Ishikawa (cell line): ENCODE data around the gene USP9Y.

Source experiments
- CEBPB ChIP-seq: IDR thresholded peaks from 2 replicates; pipeline ENCODE4 v1.6.1; 2012
- CREB1 ChIP-seq: IDR thresholded peaks from 2 replicates; pipeline ENCODE4 v1.6.1; 2012; ENCODE audit warnings: low read depth
- EGR1 ChIP-seq: IDR thresholded peaks from 2 replicates; pipeline ENCODE4 v1.6.1; 2012
- EP300 ChIP-seq: IDR thresholded peaks from 2 replicates; pipeline ENCODE4 v1.6.1; 2012; ENCODE audit warnings: borderline replicate concordance
- FOXM1 ChIP-seq: IDR thresholded peaks from 2 replicates; pipeline ENCODE4 v1.6.1; 2012; ENCODE audit warnings: low read depth, borderline replicate concordance
- NFIC ChIP-seq: IDR thresholded peaks from 2 replicates; pipeline ENCODE4 v1.6.1; 2012
- RAD21 ChIP-seq: IDR thresholded peaks from 2 replicates; pipeline ENCODE4 v1.6.1; 2012; ENCODE audit warnings: low read depth
- TAF1 ChIP-seq: IDR thresholded peaks from 2 replicates; pipeline ENCODE4 v1.6.1; 2012; ENCODE audit warnings: low read depth, mild to moderate bottlenecking
- TCF12 ChIP-seq: IDR thresholded peaks from 2 replicates; pipeline ENCODE4 v1.6.1; 2012; ENCODE audit warnings: low read depth
- TEAD4 ChIP-seq: IDR thresholded peaks from 2 replicates; pipeline ENCODE4 v1.6.1; 2012
- USF1 ChIP-seq: IDR thresholded peaks from 2 replicates; pipeline ENCODE4 v1.6.1; 2012
- YY1 ChIP-seq: IDR thresholded peaks from 2 replicates; pipeline ENCODE4 v1.6.1; 2012; ENCODE audit warnings: low read depth
- ZBTB7A ChIP-seq: IDR thresholded peaks from 2 replicates; pipeline ENCODE4 v1.6.1; 2012; ENCODE audit warnings: low read depth
- TF ChIP-seq, protein P1 (sequence below): IDR thresholded peaks from 2 replicates; pipeline ENCODE4 v1.6.1; 2012
- TF ChIP-seq, protein P2 (sequence below): IDR thresholded peaks from 2 replicates; pipeline ENCODE4 v1.6.1; 2012; ENCODE audit warnings: low read depth, mild to moderate bottlenecking

Gene USP9Y

GRCh38 chrY:12688337-12688736 lies 12.7 kb upstream of the USP9Y start:
- TF ChIP-seq ZBTB7A (no peak), USF1 (no peak), RAD21 (no peak), FOXM1 (no peak), YY1 (no peak), NFIC (no peak), CEBPB (no peak), TEAD4 (no peak), TCF12 (no peak), CREB1 (no peak), EGR1 (no peak)

DNA sequence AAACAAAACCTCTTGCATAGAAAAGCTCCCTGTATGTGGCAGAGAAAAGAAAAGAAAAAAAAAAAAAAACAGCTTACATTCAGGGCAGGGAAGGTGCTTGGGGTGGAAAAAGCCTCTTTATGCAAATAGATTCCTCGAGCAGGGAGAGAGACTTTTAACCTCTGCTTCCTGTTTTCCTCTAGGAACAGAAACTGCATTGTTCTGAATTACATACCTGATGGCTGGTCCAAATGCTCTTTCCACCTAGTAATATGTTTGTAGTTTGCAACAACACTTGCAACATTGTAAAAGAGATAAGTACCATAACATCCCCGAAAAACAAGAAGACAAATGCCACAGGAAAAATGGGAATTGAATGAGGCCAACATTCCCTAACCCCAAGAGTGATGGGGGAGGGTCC lies 944 bp upstream of the USP9Y start:
- TF ChIP-seq TEAD4 (no peak), YY1 (no peak), ZBTB7A (no peak), EP300 (no peak), TAF1 (no peak), NFIC (no peak), USF1 (no peak), TCF12 (no peak), EGR1 (no peak), CEBPB (no peak), RAD21 (no peak), CREB1 (no peak), FOXM1 (no peak)
- TF ChIP-seq, protein P1, sequence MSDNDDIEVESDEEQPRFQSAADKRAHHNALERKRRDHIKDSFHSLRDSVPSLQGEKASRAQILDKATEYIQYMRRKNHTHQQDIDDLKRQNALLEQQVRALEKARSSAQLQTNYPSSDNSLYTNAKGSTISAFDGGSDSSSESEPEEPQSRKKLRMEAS: no peak
- TF ChIP-seq, protein P2, sequence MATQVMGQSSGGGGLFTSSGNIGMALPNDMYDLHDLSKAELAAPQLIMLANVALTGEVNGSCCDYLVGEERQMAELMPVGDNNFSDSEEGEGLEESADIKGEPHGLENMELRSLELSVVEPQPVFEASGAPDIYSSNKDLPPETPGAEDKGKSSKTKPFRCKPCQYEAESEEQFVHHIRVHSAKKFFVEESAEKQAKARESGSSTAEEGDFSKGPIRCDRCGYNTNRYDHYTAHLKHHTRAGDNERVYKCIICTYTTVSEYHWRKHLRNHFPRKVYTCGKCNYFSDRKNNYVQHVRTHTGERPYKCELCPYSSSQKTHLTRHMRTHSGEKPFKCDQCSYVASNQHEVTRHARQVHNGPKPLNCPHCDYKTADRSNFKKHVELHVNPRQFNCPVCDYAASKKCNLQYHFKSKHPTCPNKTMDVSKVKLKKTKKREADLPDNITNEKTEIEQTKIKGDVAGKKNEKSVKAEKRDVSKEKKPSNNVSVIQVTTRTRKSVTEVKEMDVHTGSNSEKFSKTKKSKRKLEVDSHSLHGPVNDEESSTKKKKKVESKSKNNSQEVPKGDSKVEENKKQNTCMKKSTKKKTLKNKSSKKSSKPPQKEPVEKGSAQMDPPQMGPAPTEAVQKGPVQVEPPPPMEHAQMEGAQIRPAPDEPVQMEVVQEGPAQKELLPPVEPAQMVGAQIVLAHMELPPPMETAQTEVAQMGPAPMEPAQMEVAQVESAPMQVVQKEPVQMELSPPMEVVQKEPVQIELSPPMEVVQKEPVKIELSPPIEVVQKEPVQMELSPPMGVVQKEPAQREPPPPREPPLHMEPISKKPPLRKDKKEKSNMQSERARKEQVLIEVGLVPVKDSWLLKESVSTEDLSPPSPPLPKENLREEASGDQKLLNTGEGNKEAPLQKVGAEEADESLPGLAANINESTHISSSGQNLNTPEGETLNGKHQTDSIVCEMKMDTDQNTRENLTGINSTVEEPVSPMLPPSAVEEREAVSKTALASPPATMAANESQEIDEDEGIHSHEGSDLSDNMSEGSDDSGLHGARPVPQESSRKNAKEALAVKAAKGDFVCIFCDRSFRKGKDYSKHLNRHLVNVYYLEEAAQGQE: no peak

- TF ChIP-seq FOXM1: no peak
- no peak for TF ChIP-seq CREB1
- no peak for TF ChIP-seq NFIC
- no peak for TF ChIP-seq EP300
- no peak for TF ChIP-seq CEBPB
- TF ChIP-seq, protein P2: no peak
- TF ChIP-seq ZBTB7A: no peak
- no peak for TF ChIP-seq EGR1
- no peak for TF ChIP-seq TCF12
- TF ChIP-seq YY1: no peak
- TF ChIP-seq USF1: no peak
- no peak for TF ChIP-seq RAD21
- TF ChIP-seq TEAD4: no peak
- TF ChIP-seq, protein P1: no peak
Observed at GRCh38 chrY:12702174-12702573, 1.1 kb downstream of the USP9Y start.

GRCh38 chrY:12710460-12710859 lies 9.4 kb downstream of the USP9Y start:
- TF ChIP-seq TEAD4 (no peak), EGR1 (no peak), TAF1 (no peak), CREB1 (no peak), RAD21 (no peak), YY1 (no peak), NFIC (no peak), FOXM1 (no peak), EP300 (no peak), CEBPB (no peak), USF1 (no peak), ZBTB7A (no peak), TCF12 (no peak)
- TF ChIP-seq, protein P1: no peak
- TF ChIP-seq, protein P2: no peak
